T-cell (primary cell): ENCODE results near the gene NPR1. TPM values are rescaled to one million over a fixed set of nuclear protein-coding genes. Genes with fewer than 3 reads are reported as not detected.
A peak's percentile ranks its signal among the peaks of the same experiment; 100 is the strongest.
"Not testable (repeated sequence)": the region's sequence is repeated elsewhere in the genome, so short reads cannot be mapped to it uniquely, and the experiment has no call there.

ENCODE experiments used
- ATAC-seq, 4 experiments: fragments of 200-7000 bp in 3 of 4; fragments of 150-1000 bp in 1 of 4; cut with Tn5 transposase; replicated peaks in 1 of 4; 1 replicate in 3 of 4; 2 replicates in 1 of 4; pipeline ENCODE4 v1.10.0; 2021; ENCODE audit warnings: moderate library complexity in 3 of 4, mild to moderate bottlenecking in 2 of 4, moderate number of reproducible peaks in 1 of 4
- CTCF ChIA-PET, 2 donors: fragments of 300-600 bp; sonication (Branson Sonifier 250); formaldehyde crosslinking; loops; one replicate each; lab custom pipeline; 2022; ENCODE audit warnings: antibody characterized with exemption in 2 of 2; lab: Charles Lee
- POLR2A ChIA-PET, 2 donors: fragments of 300-600 bp; sonication (Branson Sonifier 250); formaldehyde crosslinking; loops; one replicate each; lab custom pipeline; 2022; ENCODE audit warnings: antibody characterized with exemption in 2 of 2; lab: Charles Lee
- DNase-seq, 35 experiments: peaks; one replicate each; pipeline versions ENCODE4 v3.0.0 to v3.0.0-alpha.2; 2013 to 2023
- H3K27ac ChIP-seq: one replicate; pipeline ENCODE4 v1.5.1; 2013; ENCODE audit warnings: low read length
- H3K27me3 ChIP-seq, 2 experiments: replicated peaks in 1 of 2; 1 replicate in 1 of 2; 2 replicates in 1 of 2; pipeline versions ENCODE4 v1.6.1 to v1.7.0; 2013; ENCODE audit warnings: low read length in 1 of 2, mixed read lengths in 1 of 2; ENCODE audit not compliant: control insufficient read depth in 2 of 2, insufficient read depth in 2 of 2; ENCODE audit errors: extremely low read depth in 1 of 2
- H3K36me3 ChIP-seq, 2 donors: 1 replicate in 1 of 2; 2 replicates in 1 of 2; pipeline versions ENCODE4 v1.6.1 to v1.7.0; 2013; ENCODE audit warnings: low read length in 1 of 2; ENCODE audit not compliant: control insufficient read depth in 2 of 2, insufficient read depth in 1 of 2; ENCODE audit errors: extremely low read depth in 1 of 2
- H3K4me1 ChIP-seq, 2 experiments: 1 replicate in 1 of 2; 2 replicates in 1 of 2; pipeline versions ENCODE4 v1.6.1 to v1.7.0; 2013; ENCODE audit warnings: low read length in 2 of 2, mixed read lengths in 1 of 2; ENCODE audit not compliant: insufficient read depth in 2 of 2, control insufficient read depth in 1 of 2; ENCODE audit errors: extremely low read depth in 1 of 2
- H3K4me3 ChIP-seq, 2 donors: 1 replicate in 1 of 2; 2 replicates in 1 of 2; pipeline versions ENCODE4 v1.5.1 to v1.7.0; 2013; ENCODE audit warnings: mild to moderate bottlenecking in 2 of 2, low read length in 1 of 2, moderate library complexity in 1 of 2; ENCODE audit not compliant: control insufficient read depth in 1 of 2; ENCODE audit errors: extremely low read depth in 1 of 2
- H3K9me3 ChIP-seq: 2 replicates; pipeline ENCODE4 v1.7.0; 2013
- H3K27ac Mint-ChIP-seq, 2 donors: one replicate each; pipeline ENCODE4 v1.8.0; 2020 to 2021; ENCODE audit warnings: mild to moderate bottlenecking in 2 of 2, mixed read lengths in 2 of 2
- H3K27me3 Mint-ChIP-seq, 2 donors: one replicate each; pipeline ENCODE4 v1.8.0; 2021 to 2022; ENCODE audit warnings: mixed read lengths in 2 of 2
- H3K36me3 Mint-ChIP-seq: one replicate; pipeline ENCODE4 v1.8.0; 2021; ENCODE audit warnings: mixed read lengths
- H3K4me1 Mint-ChIP-seq, 3 donors: one replicate each; pipeline ENCODE4 v1.8.0; 2020 to 2022; ENCODE audit warnings: mixed read lengths in 3 of 3, mild to moderate bottlenecking in 1 of 3
- H3K4me3 Mint-ChIP-seq, 3 donors: one replicate each; pipeline ENCODE4 v1.8.0; 2020 to 2022; ENCODE audit warnings: mild to moderate bottlenecking in 3 of 3, mixed read lengths in 3 of 3, moderate library complexity in 3 of 3
- H3K9me3 Mint-ChIP-seq, 3 donors: one replicate each; pipeline ENCODE4 v1.8.0; 2020 to 2022; ENCODE audit warnings: mixed read lengths in 3 of 3
- WGBS: methylation state at CpG from one replicate; pipeline ENCODE4 v1.1.5; 2013; ENCODE audit warnings: missing lambda C conversion rate; ENCODE audit not compliant: insufficient coverage; 5-methylcytosine and 5-hydroxymethylcytosine counted together
- total RNA-seq, 35 experiments: library from RNA in 6 of 35; stranded (reverse) in 6 of 35; fragments of 120-200 nt in 1 of 35; gene quantifications; one replicate each; pipeline versions ENCODE4 v1.2.1 to v1.2.4 and lab custom pipeline; 2013 to 2026

The NPR1 gene
- total RNA-seq, 5 donors from 2014 or later (not counting 1 experiment from before 2014, with no cell fraction given): 0.23 to 0.44 (median 0.35) TPM; not detected in 2

DNA sequence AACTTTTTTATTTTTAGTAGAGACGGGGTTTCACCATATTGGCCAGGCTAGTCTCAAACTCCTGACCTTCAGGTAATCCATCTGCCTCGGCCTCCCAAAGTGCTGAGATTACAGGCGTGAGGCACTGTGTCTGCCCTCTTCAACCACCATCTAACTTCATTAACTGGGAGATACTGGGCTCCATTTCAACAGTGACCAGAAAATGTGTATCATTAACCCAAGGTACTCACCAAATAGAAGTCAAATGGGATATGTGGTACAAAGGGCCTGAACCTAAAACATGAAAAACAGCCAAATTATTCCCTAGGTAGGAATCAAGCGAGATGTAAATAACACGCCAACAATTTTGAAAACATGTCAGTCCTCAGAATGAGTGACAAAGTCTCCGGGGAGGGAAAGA is 8.9 kb upstream of the NPR1 start:
- no peak for DNase-seq
- POLR2A ChIA-PET: no interaction called here
- ATAC-seq: no peak
- H3K9me3 ChIP-seq: no peaks in the 10 kb centered on the region
- Mint-ChIP-seq H3K4me3 (no peak overlapping the region), H3K9me3 (no peaks in the 10 kb centered on the region), H3K27me3 (no peaks in the 10 kb centered on the region), H3K27ac (peak overlapping the region in 1 of 2 donors; percentile 80), H3K36me3 (peaks cover 38% of the 10 kb centered on the region), H3K4me1 (peaks cover 12 to 32% (median 27%) of the 10 kb centered on the region in 3 donors)
- no peaks in the 10 kb centered on the region for H3K27me3 ChIP-seq
- H3K36me3 ChIP-seq: peaks cover 20 to 40% of the 10 kb centered on the region in 2 donors
- no peak overlapping the region for H3K27ac ChIP-seq
- WGBS: 100% methylated on average over 2 of the region's 6 CpGs
- peaks cover 15 to 25% of the 10 kb centered on the region in 2 experiments for H3K4me1 ChIP-seq
- CTCF ChIA-PET: no interaction called here
- H3K4me3 ChIP-seq: peak overlapping the region; percentile 76 to 78

DNA sequence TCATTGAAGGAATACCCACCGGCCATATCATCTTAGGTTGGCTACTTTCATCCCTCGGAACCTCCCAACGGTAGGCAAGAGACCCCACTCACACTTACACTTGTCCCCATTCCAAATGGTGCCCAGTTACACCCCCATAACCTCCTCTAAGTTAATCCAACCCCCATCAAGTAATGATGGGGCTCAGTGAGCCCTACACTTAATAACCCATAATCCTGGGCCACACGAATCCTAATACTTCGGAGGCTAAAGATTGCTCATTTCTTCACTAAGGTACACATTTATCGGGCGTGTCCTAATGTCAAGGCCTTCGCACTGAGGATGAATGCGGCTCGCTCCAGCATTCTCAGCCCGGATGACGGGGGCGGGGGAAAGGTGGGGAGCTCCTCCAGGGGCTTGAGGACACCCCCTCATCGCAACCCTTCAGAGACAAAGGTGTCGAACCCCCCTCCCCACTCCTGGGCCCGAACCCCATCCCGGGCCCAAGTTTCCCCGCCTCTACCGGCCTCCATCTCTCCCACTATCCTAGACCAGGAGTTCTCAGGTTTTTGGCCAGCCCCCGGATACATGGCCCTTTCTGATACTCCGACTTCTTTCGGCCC is 8.1 kb upstream of the NPR1 start:
- peaks cover 31% of the 10 kb centered on the region for H3K36me3 Mint-ChIP-seq
- WGBS: 0% methylated on average over 17 of the region's 22 CpGs
- Histone ChIP-seq H3K4me1 (peaks cover 15 to 25% of the 10 kb centered on the region in 2 experiments), H3K4me3 (peak overlapping the region; percentile 76 to 78), H3K36me3 (peaks cover 17 to 33% of the 10 kb centered on the region in 2 donors), H3K9me3 (no peaks in the 10 kb centered on the region), H3K27ac (peak overlapping the region; percentile 91), H3K27me3 (no peaks in the 10 kb centered on the region)
- peak in 8 of 35 experiments; percentile 4 to 22 (median 14) for DNase-seq
- no peaks in the 10 kb centered on the region for H3K27me3 Mint-ChIP-seq
- H3K9me3 Mint-ChIP-seq: no peaks in the 10 kb centered on the region
- ChIA-PET CTCF (no interaction called here), POLR2A (interaction anchor here (0.6 to 1.5 kb wide), 3 partner anchors 11 to 57 kb away, joined by 3 read pairs; partner anchors contain the start of gene INTS3 (in 1 of the 2))
- H3K27ac Mint-ChIP-seq: no peak overlapping the region
- no peak overlapping the region for H3K4me3 Mint-ChIP-seq
- H3K4me1 Mint-ChIP-seq: peaks cover 12 to 32% (median 27%) of the 10 kb centered on the region in 3 donors
- peak in 1 of 4 experiments; percentile 1 for ATAC-seq

DNA sequence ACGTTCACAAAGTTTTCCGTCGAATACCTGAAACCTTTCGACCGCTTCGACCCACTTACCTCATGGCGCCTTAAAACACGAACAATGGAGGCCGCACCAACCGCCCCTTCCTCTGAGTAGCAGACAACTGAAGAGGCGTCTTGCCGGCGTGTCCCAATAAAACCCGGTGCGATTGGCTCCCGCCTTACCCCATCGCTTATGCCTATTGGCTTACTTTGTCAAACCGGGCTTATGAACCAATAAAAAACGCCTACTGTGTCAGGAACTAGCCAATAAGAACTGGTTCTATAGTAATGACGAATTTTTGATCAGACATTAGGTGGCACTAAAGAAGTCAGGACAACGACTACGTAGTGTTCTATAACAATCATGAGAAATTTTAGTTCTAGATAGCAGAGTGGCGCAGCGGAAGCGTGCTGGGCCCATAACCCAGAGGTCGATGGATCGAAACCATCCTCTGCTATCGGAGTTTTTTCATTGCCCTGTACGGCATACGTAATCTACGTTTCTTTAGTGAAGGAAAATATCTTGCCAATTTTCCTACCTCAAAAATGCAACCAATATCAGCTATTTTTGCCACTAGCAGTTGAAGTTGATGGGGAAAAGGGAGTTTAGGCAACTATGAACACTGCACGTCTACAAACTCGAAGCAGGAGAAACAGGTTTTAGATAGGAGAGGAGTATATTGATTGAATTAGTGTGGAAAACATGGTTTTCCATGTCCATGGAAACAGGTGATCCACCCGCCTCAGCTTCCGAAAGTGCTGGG is 7.4 kb upstream of the NPR1 start, which contains the start of gene ILF2:
Gene ILF2, minus strand, starts transcription at position 135 of the 769 bp plus-strand sequence. Its CDS starts 71 bp downstream, at position 64.
- peaks cover 15 to 25% of the 10 kb centered on the region in 2 experiments for H3K4me1 ChIP-seq
- H3K9me3 ChIP-seq: no peaks in the 10 kb centered on the region
- H3K27me3 Mint-ChIP-seq: peaks cover 0 to under 1% of the 10 kb centered on the region in 2 donors
- ChIA-PET CTCF (interaction anchor here in 1 of 2 donors (0.6 kb wide), 1 partner anchor 316 kb away, joined by 3 read pairs; no protein-coding TSS in a partner anchor), POLR2A (interaction anchor here in 1 of 2 donors (0.6 to 1.5 kb wide), 2 partner anchors 20 to 37 kb away, joined by 3 read pairs; no protein-coding TSS in a partner anchor)
- H3K36me3 ChIP-seq: peaks cover 14 to 26% of the 10 kb centered on the region in 2 donors
- H3K4me3 Mint-ChIP-seq: no peak within 1 kb of the TSS
- H3K9me3 Mint-ChIP-seq: no peaks in the 10 kb centered on the region
- H3K36me3 Mint-ChIP-seq: peaks cover 25% of the 10 kb centered on the region
- peak; percentile 87 to 94 (median 92) for ATAC-seq
- peak within 1 kb of the TSS; percentile 91 for H3K27ac ChIP-seq
- H3K4me1 Mint-ChIP-seq: peaks cover 12 to 30% (median 27%) of the 10 kb centered on the region in 3 donors
- H3K4me3 ChIP-seq: peak within 1 kb of the TSS; percentile 78 to 96
- peak; percentile 87 to 99 (median 98) for DNase-seq
- peak within 1 kb of the TSS in 1 of 2 donors; percentile 55 for H3K27ac Mint-ChIP-seq
- 0% methylated on average over 14 of the region's 35 CpGs for WGBS
- H3K27me3 ChIP-seq: no peaks in the 10 kb centered on the region

DNA sequence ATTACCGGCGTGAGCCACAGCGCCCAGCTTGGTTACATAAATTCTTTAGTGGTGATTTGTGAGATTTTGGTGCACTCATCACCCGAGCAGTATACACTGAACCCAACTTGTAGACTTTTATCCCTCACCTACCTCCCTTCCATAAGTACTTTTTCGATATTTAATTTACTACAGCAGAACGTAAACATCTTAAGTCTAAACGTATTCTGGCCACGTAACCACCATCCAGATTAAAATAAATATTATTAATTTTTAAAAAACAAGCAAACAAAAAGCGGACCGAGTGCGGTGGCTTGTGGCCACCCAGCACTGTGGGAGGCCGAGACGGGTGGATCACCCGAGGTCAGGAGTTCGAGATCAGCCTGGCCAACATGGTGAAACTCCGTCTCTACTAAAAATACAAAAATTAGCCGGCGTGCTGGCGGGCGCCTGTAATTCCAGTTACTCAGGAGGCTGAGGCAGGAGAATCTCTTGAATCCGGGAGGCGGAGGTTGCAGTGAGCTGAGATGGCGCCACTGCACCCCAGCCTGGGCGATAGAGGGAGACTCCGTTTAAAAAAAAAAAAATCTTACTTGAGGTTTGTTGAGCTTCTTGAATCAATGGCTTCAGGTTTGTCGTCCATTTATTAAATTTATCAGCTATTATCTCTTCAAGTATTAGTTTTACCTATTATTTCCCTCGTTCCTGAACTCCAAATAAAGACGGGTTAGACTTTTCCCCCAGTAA is 6.7 kb upstream of the NPR1 start:
- peak overlapping the region in 1 of 2 donors; percentile 55 for H3K27ac Mint-ChIP-seq
- peaks cover 12 to 30% (median 27%) of the 10 kb centered on the region in 3 donors for H3K4me1 Mint-ChIP-seq
- POLR2A ChIA-PET: interaction anchor here (0.6 to 1.5 kb wide), 7 partner anchors 19 to 320 kb away, joined by 3 to 4 read pairs (median 3); partner anchors contain the start of genes CHTOP (in 1 of the 2), GATAD2B (in 1 of the 2) and S100A6 (in 1 of the 2)
- 31% methylated on average over 5 of the region's 28 CpGs for WGBS
- H3K36me3 Mint-ChIP-seq: peaks cover 24% of the 10 kb centered on the region
- CTCF ChIA-PET: interaction anchor here (0.6 to 1.0 kb wide), 4 partner anchors 8 to 136 kb away, joined by 3 to 6 read pairs (median 6); partner anchors contain the start of genes INTS3 (in 1 of the 2) and S100A6 (in 1 of the 2)
- H3K27me3 Mint-ChIP-seq, H3K4me3 Mint-ChIP-seq, H3K9me3 ChIP-seq, H3K9me3 Mint-ChIP-seq, H3K27me3 ChIP-seq: not testable (repeated sequence)
- H3K4me3 ChIP-seq: peak overlapping the region; percentile 55 to 96
- peaks cover 14 to 18% of the 10 kb centered on the region in 2 donors for H3K36me3 ChIP-seq
- peaks cover 15 to 25% of the 10 kb centered on the region in 2 experiments for H3K4me1 ChIP-seq
- ATAC-seq: peak; percentile 32 to 43 (median 39)
- H3K27ac ChIP-seq: peak overlapping the region; percentile 81
- peak in 27 of 35 experiments; percentile 10 to 55 (median 31) for DNase-seq

DNA sequence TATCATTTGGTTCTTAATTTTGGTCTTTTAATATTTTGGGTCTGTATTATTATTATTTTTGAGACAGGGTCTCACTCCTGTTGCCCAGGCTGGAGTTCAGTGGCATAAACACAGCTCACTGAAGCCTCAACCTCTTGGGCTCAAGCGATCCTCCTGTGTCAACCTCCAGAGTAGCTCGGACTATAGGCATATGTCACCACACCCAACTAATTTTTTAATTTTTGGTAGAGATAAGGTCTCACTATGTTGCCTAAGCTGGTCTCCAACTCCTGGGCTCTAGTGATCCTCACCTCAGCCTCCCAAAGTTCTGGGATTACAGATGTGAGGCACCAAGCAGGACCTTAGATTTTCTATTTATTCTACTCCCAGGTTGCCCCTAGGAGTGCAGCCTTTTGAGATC is 5.0 kb upstream of the NPR1 start:
- Histone ChIP-seq H3K27me3 (peaks cover 0 to 19% of the 10 kb centered on the region in 2 experiments), H3K4me1 (peaks cover 18 to 35% of the 10 kb centered on the region in 2 experiments), H3K36me3 (peaks cover 1 to 3% of the 10 kb centered on the region in 2 donors), H3K27ac (no peak overlapping the region), H3K9me3 (no peaks in the 10 kb centered on the region), H3K4me3 (no peak overlapping the region)
- peaks cover 15 to 28% (median 27%) of the 10 kb centered on the region in 3 donors for H3K4me1 Mint-ChIP-seq
- peaks cover 7% of the 10 kb centered on the region for H3K36me3 Mint-ChIP-seq
- no peak for ATAC-seq
- H3K4me3 Mint-ChIP-seq: peak overlapping the region in 1 of 3 donors; percentile 47
- H3K27me3 Mint-ChIP-seq: peaks cover 14 to 21% of the 10 kb centered on the region in 2 donors
- WGBS: no CpG with 5 or more reads among the region's 2 CpGs
- H3K27ac Mint-ChIP-seq: peak overlapping the region in 1 of 2 donors; percentile 49
- CTCF ChIA-PET: interaction anchor here in 1 of 2 donors (0.6 kb wide), 1 partner anchor 234 kb away, joined by 3 read pairs; no protein-coding TSS in a partner anchor
- DNase-seq: no peak
- POLR2A ChIA-PET: no interaction called here
- H3K9me3 Mint-ChIP-seq: no peaks in the 10 kb centered on the region
